Cardiac septum (tissue), 1 donor: ENCODE results near the gene ABCB4. TPM values are rescaled to one million over a fixed set of nuclear protein-coding genes. Genes with fewer than 3 reads are reported as not detected.

Source experiments
- DNase-seq: peaks from one replicate; pipeline ENCODE4 v3.0.0-alpha.2; 2020; ENCODE audit warnings: low spot score
- intact Hi-C: fragments of 100-400 bp; cut with DNase I; formaldehyde crosslinking; loops from one replicate; pipeline ENCODE4 v1.14.0; 2022
- total RNA-seq: library from RNA; stranded (reverse); fragmentation: NEBNext Ultra II Directional; extraction: Animal tissue kit (Norgen Biotek cat#: 25700); gene quantifications from one replicate; pipeline ENCODE4 v1.2.1, GENCODE V29; 2021
- donor health status: DM: no; HTN: no; CAD: no.

Gene ABCB4
- total RNA-seq, 1 donor from 2014 or later: 9.8 TPM

DNA sequence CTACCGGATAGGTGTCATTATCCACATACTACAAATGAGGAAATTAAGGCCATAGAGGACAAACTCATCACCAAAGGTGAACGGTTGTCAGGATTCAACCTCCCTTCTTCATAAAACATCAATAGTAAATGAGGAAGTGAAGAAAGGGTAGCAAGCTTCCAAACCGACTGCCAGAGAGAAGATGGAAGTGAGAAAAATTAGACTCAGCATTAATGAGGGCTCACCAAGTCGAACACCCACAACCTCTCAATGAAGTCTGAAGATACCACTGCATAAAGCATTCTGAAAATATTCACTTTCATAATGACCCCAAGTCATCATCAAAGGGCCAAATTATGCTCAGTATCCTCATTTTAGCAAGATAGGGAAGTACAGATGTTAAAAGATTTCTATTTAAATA, 29.6 kb downstream of the ABCB4 start:
- DNase-seq: no peak
- intact Hi-C loops: no loop called here

DNA sequence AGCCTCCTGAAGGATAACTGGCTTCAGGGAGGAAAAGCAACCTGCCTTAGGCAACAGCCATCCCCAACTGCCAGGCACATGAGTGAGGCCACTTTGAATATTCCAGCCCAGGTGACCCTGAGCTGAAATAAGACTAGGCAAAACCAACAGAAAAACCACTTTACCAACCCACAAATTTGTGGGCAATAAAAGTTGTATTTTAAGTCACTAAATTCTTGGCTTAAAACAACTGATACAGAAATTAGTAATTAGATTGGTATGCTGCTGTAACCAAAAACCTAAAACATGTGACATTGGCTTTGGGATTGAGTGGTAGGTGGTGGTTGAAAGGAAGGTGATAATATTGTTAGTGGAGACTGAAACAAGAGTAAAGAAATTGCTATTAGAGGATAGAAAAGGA, 39.9 kb downstream of the ABCB4 start:
- intact Hi-C loops: no loop called here
- no peak for DNase-seq

DNA sequence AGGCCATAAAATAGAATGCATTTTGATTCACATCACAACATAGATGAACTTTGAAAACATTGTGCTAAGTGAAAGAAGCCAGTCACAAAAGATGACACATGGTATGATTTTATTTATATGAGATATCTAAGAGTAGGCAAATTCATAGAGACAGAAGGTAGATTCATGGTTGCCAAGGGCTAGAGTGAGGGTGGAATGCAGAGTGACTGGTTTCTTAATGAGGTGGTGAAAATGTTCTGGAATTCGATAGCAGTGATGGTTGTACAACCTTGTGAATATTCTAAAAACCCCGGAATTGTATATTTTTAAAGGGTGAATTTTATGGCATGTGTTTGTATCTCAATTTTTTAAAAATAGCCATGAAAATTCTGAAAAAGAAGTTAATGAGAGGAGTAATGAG, 42.9 kb downstream of the ABCB4 start:
- no peak for DNase-seq
- intact Hi-C loops: no loop called here

DNA sequence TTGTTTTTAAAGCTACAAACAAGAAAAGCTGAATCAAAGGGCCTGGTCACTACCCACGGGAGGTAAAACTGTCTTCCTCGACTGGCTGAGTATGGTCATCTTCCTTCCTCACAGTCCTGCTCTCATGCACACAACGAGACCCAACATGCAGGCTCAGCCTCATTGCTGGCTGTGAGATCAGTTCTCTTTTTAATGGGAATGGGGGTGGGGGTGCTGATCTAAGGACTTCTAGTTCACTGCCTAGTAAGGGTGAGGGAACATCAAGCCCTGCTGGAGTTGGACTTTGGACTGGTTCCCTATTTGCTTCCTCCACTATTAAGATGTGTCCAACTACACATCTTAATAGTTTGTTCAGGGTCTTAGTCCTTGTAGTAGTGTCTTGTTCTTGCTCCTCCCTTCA, 48.2 kb downstream of the ABCB4 start:
- DNase-seq: no peak
- intact Hi-C loops: no loop called here

DNA sequence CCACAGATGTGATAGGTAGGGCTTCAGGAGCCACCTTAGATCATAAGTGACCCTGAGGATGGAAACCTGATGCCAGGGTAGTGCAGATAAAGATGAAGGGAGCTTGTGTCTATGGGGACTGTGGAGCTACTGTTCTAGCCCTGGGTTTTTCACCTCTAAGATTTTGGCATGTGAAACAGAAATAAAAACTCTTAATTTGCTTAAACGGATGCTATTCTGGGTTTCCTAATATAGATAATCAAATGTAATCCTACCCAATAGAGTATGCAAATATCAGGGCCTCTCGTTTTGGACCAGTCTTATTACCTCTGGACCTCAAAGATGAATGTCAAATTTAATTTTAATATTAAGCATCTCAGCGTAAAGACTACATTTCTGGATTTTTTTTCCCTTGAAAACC, 49.3 kb downstream of the ABCB4 start:
- intact Hi-C loops: no loop called here
- no peak for DNase-seq

DNA sequence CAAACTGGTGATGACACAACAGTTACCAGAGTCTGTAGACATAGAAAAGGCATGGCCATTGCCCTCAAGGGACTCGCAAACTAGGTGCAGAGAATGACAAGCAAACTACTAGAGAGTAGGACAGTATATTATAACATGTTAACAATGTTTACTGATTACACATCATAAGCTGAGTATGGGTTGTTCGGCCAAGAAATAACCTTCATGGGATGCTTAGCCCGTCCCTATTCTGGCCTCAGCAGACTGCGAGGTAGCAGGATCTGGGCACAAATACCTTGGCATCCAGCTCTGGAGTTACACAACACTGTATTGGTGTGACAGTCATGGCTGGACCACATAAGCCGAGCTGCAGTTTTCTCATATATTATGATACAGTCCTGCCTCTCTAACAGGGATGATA, 51.4 kb downstream of the ABCB4 start:
- no peak for DNase-seq
- intact Hi-C loops: no loop called here

DNA sequence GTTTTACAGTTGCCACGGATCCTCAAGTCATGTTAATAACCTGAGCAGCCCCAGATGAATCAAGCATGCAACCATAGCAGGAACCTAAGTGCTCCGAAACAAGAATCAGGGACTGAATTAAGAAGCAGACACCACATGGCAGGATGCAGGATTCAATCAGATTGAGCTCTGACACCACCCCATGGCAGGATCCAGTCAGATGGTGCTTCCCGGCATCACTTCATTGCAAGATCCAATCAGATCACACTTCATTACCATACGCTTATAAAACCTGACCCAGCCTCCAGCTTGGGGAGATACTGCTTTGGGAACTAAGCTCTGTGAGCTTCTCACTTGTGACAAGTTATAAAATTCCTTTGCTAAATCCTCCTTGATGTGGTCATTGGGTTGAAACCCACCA, 55.3 kb downstream of the ABCB4 start:
- intact Hi-C loops: no loop called here
- DNase-seq: no peak

DNA sequence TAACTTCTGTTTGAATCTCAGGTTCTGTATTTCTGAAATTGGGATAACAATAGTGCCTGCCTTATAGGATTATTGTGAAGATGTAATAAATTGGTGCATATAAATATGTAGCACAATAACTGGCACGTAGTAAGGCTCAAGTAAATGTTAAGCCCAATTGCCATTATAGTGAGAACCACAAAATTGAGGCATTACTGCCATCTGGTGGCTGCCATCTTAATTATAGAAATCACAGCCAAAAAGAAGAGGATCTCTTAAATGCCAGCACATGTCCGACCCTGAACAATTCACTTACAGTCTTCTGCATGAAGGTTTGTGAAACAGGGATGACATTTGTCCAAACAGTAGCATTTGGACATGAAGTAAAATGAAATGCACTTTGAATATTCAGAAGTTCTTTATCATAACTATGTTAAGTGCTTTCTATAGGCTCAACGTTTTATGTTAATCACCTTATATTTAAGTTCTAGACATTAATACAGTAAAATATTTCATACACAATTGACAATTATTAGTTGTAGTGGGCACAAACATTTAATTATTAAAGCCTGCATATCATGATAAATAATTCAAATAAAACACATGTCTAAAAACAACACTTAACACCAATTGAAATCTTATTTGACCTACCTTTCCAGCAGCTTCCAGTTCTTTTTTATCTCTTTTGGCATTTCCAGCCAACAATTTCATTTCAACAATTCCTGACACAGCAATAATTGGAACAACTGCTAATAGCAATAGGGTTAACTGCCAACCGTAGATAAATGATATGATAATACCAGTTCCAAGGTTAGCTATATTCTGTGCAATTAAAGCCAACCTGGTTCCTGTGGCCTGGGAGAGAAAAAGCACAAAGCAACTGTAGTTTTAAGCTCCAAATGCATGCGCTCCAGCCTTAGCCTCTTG, 58.5 kb downstream of the ABCB4 start:
- intact Hi-C loops: loop anchor here (2.0 kb wide), 1 partner anchor 104 kb away; no protein-coding TSS in a partner anchor
- no peak for DNase-seq

DNA sequence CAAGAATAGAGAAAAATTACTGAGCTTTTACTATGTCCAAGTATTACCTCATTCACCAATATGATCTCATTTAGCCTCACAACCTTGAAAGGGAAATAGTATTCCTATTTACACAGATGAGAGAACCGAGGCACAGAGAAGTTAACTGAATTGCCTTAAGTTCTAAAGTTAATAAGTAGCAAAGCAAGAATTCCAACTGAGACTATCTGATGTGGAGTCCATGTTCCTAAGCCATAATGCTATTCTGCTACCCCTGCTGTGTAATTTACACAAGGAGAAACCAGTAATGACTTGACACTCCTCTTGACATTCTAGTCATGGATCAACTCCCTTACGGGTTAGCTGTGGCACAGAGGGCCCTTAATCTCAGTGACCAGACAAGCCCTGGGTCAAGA, 60.7 kb downstream of the ABCB4 start:
- DNase-seq: no peak
- intact Hi-C loops: no loop called here

DNA sequence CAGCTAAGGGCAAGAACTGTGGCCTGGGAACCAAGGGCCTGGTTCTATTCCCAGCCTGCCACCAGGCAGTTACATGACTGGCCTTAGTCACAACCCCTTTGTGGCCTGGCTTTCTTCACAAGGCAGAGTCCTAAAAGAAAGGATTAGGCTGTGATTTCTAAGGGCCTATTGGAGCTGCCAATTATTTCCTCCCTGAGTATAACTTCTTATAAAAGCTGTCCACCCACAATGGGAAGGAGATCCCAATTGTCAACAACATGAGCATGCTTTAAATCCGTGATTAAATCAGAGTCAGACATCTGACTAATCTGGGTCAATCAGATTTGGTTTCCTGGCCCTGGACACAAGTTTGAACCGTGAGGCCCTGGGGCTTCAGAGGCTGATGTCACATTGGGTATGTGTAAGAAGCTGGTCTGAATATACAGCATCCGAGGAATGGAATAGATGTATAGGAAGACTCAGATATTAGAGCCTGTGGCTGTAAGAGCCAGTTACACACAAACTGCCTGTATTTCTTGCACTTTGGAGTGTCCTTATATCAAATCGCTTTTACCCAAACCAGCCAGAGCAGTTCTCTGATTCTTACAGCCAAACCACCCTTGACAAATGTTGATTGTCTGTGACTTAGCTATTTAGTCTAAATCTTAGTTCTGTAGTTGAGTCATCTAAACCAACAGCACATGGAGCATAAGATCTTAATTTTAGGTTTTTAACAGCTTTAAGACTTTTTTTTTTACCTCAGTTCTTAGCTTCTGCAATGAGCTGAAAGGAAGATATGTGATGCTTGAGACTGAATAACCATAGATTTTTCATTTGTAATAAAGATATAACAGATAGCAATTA, 61.3 kb downstream of the ABCB4 start:
- DNase-seq: no peak
- intact Hi-C loops: no loop called here

DNA sequence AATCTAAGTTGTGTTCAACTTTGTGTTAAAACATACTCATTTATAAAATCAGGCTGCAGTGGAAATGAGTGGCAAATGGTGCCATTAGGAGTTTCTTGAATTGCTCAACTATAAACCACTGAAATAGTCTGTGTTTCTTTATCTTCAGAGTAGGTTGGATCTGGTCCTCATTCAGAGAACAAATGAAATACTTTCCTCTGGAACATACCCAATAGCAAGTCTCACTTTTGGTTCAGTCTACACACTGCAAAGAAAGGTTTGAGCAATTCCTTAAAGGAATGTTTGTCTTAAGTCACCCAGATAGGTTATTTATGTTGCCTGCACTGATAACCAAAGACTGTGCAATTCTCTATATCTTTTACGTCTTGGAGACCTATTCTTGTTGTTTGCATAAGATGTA, 62.5 kb downstream of the ABCB4 start:
- intact Hi-C loops: no loop called here
- no peak for DNase-seq

DNA sequence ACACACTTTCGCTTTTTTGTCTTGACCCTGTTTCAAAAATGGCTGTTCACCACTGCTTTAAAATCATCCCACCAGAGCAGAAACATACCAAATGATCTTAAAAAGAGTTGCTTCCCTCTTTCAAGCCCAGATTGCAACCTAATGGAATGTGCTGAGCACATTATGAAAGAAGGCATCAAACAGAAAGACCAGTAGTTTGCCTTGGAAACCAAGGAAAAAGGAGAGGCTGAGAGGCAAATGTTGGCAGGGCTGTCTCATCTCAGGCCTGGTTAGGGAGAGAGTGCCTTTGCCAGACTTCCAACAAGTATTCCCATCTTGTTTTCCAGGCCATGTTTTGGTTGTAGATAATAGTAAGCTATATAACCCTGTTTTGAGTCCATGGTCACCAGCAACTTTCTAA, 64.3 kb downstream of the ABCB4 start:
- intact Hi-C loops: no loop called here
- DNase-seq: no peak

DNA sequence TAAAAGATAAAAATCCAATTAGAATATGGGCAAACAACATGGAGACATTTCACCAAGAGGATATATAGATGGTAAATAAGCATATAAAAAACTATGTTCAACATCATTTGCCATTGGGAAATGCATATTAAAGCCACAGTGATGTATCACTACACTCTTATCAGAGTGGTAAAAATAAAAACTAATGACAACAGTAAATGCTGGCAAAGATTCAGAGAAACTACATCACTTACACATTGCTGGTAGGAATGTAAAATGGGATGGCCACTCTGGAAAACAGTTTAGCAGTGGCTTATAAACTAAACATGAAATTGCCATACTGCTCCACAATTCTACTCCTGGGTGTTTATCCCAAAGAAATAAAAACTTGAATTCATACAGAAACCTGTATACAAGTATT, 70.8 kb downstream of the ABCB4 start:
- intact Hi-C loops: no loop called here
- no peak for DNase-seq

DNA sequence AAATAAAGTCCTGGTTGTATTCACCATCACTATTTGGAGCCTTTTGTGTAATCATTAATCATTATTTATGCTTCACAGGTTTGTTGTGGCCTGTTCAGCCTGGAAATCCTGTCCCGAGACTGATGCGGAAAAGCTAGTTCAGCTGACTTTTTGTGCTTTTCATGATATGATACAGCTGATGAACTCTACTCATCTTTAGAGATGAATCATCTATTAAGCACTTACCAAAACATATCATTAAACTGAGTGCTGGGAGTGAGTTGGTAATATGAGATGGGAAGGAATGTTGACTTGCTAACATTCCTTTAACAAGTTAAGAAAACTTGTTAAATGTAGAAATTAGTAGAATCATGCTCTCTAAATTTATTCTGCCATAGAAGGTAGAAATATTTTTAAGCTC, 77.0 kb downstream of the ABCB4 start:
- intact Hi-C loops: no loop called here
- no peak for DNase-seq

DNA sequence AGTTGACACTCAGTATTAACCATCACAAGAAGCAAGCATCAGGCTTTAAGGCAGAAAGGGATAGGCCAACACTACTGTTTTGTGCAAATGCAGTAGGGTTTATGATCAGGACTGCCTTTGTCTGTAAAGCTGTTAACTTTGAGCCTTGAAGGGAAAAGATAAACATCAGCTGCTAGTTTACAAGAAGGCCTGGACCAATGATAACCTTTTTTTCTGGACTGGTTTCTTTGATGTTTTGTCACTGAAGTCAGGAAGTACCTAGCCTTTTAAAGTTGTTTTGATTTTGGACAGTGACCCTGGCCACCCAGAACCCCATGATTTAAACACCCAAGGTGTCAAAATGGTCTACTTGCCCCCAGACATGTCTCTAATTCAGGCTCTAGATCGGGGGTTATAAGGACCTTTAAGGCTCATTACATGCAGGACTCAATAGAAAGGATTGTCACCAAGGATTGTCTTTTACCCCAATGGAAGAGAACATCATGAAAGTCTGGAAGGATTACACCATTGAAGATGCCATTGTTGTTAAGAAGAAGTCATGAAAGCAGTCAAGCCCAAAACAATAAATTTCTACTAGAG, 79.9 kb downstream of the ABCB4 start:
- intact Hi-C loops: no loop called here
- no peak for DNase-seq

DNA sequence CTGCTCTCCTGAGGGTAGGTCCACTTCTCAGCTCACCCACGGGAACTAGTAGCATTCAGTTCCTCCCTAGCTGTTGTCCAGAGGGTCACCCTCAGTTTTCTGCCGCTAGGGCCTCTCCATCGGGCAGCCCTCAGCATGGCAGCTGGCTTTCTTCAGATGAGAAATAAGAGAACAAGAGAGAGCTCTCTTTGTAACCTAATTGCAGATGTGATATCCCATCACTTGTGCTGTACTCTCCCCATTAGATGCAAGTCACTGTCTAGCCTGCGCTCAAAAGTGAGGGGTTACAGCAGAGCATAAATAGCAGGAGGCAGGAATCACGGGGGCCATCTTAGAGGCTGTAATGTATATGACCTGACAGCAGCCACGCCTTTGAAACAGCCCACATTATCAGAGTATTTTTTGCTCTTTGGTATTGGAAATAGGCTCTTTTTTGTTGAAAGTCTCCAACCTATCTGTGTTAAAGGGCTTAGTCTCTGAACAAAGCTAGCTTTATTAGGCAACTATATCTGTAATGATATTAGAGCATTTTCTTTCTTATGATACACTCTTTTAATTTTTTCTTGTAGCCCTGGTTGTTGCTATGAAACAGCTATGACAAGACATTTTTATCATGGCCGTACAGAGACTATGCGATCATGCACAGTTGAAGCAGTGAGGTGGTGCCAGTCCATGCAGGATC, 84.3 kb downstream of the ABCB4 start:
- intact Hi-C loops: no loop called here
- DNase-seq: no peak

DNA sequence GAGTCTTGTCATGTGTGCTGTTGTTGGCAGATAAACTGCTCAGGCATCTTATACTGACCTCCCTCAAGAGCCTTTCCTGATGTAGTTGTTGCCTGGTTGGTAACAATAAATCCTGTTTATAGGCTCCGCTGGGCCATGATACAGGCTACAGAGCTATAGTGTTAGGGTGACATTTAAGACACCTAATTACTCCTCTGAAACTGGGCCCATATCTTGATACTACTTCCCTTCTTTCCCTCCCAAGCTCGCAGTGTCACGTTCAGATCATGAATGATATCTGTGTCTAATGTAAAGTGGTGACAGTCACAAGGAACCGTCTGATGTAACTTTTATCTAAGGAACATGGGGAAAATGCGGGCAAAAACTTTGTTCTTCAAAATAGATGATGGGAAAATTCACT, 94.6 kb downstream of the ABCB4 start:
- intact Hi-C loops: no loop called here
- no peak for DNase-seq

DNA sequence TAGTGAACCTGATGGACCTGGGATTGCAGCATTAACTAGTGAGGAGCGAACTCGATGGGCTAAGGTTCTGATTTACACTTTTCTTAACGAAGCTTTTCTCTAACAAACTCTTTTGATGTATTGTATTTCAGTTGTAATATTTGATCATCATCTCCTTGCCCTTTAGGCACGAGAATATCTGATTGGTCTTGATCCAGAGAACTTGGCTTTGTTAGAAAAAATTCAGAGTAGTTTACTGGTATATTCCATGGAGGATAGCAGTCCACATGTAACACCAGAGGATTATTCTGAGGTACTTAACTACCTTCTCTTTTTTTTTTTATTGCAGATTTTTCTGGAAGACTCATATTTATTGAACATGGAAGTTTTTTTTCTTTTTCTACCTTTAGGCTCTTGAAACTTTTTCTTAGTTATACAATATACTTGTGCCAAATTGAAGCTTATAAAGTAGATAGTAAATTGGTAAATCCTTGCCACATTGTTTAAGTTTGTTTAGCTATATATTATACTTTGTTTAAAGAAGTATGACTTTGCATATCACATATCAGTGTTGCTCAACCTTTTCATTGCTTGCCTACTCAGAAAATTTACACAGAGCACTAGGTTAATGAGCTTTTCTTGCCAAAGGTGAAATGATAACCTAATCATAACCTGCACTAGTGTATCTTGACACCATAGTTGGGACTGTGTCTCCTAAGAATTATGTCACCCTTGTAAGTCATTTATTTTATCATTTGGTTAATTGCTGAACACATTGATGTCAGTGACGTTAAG, 99.6 kb downstream of the ABCB4 start:
- intact Hi-C loops: no loop called here
- no peak for DNase-seq

DNA sequence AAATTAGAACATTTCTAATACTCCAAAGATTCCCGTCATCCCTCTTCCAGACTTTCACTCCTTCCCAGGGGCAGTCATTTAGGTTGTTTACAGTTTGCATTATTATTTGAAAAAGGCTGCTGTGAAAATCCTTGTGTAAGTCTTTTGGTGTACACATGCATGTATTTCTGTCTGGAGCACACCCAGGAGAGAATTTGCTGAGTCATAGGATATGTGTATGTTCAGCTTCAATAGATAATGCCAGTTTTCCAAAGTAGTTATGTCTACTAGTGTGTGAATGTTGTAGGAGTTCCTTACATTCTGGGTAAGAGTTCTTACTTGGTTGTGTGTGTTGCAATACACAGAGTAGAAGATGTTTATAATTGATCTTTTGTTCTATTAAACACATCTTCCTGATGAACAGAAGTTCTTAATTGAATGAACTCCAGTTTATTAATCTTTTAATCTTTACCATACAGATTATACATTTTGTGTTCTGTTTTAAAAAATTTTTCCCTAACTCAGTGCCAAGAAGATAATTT, 104.8 kb downstream of the ABCB4 start:
- DNase-seq: no peak
- intact Hi-C loops: no loop called here
